ENCODE results near the gene CR1. TPM values are rescaled to one million over a fixed set of nuclear protein-coding genes. Genes with fewer than 3 reads are reported as not detected.
A peak's percentile ranks its signal among the peaks of the same experiment; 100 is the strongest.
"Not testable (repeated sequence)": the region's sequence is repeated elsewhere in the genome, so short reads cannot be mapped to it uniquely, and the experiment has no call there.

Gene CR1
- polyA plus RNA-seq, 3 donors: 11.3 to 30.8 (median 26.5) TPM

DNA sequence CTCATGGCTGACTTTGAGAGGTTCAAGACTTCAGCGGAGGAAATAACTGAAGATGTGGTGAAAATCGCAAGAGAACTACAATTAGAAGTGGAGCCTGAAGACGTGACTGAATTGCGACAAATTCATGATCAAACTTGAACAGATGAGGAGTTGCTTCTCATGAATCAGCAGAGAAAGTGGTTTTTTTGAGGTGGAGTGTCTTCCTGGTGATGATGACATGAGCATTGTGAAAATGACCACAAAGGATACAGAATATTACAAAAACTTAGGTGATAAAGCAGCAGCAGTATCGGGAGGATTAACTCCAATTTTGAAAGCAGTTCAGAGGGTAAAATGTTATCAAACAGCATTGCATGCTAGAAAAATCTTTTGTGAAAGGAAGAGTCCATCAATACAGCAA lies 58.9 kb downstream of the CR1 start:
- H3K36me3 ChIP-seq (replicated peaks in 1 of 2; ENCODE audit: control insufficient read depth in 1 of 2, insufficient read depth in 2 of 2, low read length in 2 of 2); H3K4me3 ChIP-seq (replicated peaks in 1 of 3; ENCODE audit: low read depth in 2 of 3, low read length in 3 of 3); H3K79me2 ChIP-seq (ENCODE audit: insufficient read depth, low read length); H3K27me3 Mint-ChIP-seq (ENCODE audit: low read depth in 3 of 3); H3K9me3 ChIP-seq (replicated peaks in 1 of 2; ENCODE audit: control insufficient read depth in 1 of 2, insufficient read depth in 1 of 2, low read length in 2 of 2); DNase-seq; H3K27ac ChIP-seq (ENCODE audit: low read depth in 1 of 2, low read length in 2 of 2); intact Hi-C loops (cut with micrococcal nuclease); H4K20me1 ChIP-seq (ENCODE audit: insufficient read depth, low read length); H3K4me3 Mint-ChIP-seq; H3K4me1 Mint-ChIP-seq; H3K4me1 ChIP-seq (ENCODE audit: control insufficient read depth in 1 of 2, insufficient read depth in 2 of 2, low read length in 2 of 2); H3K27ac Mint-ChIP-seq; H3K27me3 ChIP-seq (ENCODE audit: control insufficient read depth in 2 of 2, insufficient read depth in 2 of 2, low read length in 2 of 2); H3K9me3 Mint-ChIP-seq; H3K36me3 Mint-ChIP-seq; H2AFZ ChIP-seq (ENCODE audit: insufficient read depth, low read depth, low read length, poor library complexity, severe bottlenecking); H3K4me2 ChIP-seq (replicated peaks; ENCODE audit: extremely low read depth, low read length, poor library complexity, severe bottlenecking); H3K9ac ChIP-seq (ENCODE audit: insufficient read depth, low read length, poor library complexity, severe bottlenecking): not testable (repeated sequence)
- whole genome bisulfite sequencing (ENCODE audit: insufficient coverage): no CpG with 5 or more reads among the region's 5 CpGs

DNA sequence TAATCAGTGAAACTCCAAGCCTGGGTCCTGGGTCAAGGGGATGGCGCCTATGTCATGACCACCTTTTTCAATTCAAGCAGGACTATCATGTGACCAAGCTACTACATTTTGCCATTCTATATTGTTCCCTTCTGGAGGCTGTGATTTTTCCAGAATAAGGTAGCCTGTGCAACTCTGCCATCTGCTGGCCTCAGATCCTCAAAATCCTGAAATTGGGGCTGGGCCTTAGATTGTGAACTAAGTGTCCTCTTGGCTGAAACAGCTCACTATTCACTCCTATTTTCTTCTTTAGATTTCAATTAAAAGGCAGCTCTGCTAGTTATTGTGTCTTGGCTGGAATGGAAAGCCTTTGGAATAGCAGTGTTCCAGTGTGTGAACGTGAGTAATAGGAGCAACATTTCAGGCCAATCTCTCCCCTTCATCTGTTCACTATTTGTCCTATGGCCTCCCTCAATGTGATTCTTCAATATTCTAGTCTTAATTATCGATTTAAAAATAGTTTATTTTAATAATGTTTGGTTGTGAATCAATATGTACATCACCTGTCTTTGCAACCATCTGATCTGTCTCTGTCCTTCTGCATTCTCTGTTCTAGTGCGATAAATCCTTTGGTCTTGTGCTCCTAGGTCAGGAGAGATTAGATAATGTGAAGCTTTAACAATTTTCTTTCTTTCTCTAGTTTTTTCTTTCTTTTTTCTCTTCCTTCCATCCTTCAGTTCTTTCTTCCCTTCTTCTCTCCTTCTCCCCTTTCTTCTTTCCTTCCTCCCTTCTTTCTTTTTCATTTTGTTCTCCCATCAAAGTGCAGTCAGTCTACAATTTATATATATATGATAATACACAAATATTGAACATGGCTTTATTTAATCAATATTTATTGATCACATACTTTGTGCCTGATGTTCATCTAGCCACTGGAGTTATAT lies 69.8 kb downstream of the CR1 start:
- TF ChIP-seq, protein P1, sequence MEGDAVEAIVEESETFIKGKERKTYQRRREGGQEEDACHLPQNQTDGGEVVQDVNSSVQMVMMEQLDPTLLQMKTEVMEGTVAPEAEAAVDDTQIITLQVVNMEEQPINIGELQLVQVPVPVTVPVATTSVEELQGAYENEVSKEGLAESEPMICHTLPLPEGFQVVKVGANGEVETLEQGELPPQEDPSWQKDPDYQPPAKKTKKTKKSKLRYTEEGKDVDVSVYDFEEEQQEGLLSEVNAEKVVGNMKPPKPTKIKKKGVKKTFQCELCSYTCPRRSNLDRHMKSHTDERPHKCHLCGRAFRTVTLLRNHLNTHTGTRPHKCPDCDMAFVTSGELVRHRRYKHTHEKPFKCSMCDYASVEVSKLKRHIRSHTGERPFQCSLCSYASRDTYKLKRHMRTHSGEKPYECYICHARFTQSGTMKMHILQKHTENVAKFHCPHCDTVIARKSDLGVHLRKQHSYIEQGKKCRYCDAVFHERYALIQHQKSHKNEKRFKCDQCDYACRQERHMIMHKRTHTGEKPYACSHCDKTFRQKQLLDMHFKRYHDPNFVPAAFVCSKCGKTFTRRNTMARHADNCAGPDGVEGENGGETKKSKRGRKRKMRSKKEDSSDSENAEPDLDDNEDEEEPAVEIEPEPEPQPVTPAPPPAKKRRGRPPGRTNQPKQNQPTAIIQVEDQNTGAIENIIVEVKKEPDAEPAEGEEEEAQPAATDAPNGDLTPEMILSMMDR (IDR thresholded peaks at IDR 0.05): peak; percentile 49
- Histone ChIP-seq H3K79me2 (ENCODE audit: insufficient read depth, low read length) (no peaks in the 10 kb centered on the region), H3K27ac (ENCODE audit: low read depth in 1 of 2, low read length in 2 of 2) (no peak overlapping the region), H3K27me3 (ENCODE audit: control insufficient read depth in 2 of 2, insufficient read depth in 2 of 2, low read length in 2 of 2) (no peaks in the 10 kb centered on the region), H3K4me1 (ENCODE audit: control insufficient read depth in 1 of 2, insufficient read depth in 2 of 2, low read length in 2 of 2) (peaks cover 0 to 4% of the 10 kb centered on the region in 2 donors), H3K9ac (ENCODE audit: insufficient read depth, low read length, poor library complexity, severe bottlenecking) (no peak overlapping the region), H3K4me3 (replicated peaks in 1 of 3; ENCODE audit: low read depth in 2 of 3, low read length in 3 of 3) (no peak overlapping the region), H3K4me2 (replicated peaks; ENCODE audit: extremely low read depth, low read length, poor library complexity, severe bottlenecking) (no peak overlapping the region), H4K20me1 (ENCODE audit: insufficient read depth, low read length) (no peaks in the 10 kb centered on the region), H2AFZ (ENCODE audit: insufficient read depth, low read depth, low read length, poor library complexity, severe bottlenecking) (no peak overlapping the region), H3K9me3 (replicated peaks in 1 of 2; ENCODE audit: control insufficient read depth in 1 of 2, insufficient read depth in 1 of 2, low read length in 2 of 2) (no peaks in the 10 kb centered on the region), H3K36me3 (replicated peaks in 1 of 2; ENCODE audit: control insufficient read depth in 1 of 2, insufficient read depth in 2 of 2, low read length in 2 of 2) (peaks cover 6 to 42% of the 10 kb centered on the region in 2 donors)
- no CpG with 5 or more reads among the region's 4 CpGs for WGBS (ENCODE audit: insufficient coverage)
- Mint-ChIP-seq H3K36me3 (peaks cover 37 to 38% of the 10 kb centered on the region in 2 donors), H3K27me3 (ENCODE audit: low read depth in 3 of 3) (no peaks in the 10 kb centered on the region), H3K4me3 (no peak overlapping the region), H3K9me3 (no peaks in the 10 kb centered on the region), H3K4me1 (peaks cover 10% of the 10 kb centered on the region), H3K27ac (peak overlapping the region in 1 of 7 donors; percentile 13)
- intact Hi-C loops (cut with micrococcal nuclease): no loop called here
- peak in 2 of 3 donors; percentile 8 to 19 for DNase-seq

DNA sequence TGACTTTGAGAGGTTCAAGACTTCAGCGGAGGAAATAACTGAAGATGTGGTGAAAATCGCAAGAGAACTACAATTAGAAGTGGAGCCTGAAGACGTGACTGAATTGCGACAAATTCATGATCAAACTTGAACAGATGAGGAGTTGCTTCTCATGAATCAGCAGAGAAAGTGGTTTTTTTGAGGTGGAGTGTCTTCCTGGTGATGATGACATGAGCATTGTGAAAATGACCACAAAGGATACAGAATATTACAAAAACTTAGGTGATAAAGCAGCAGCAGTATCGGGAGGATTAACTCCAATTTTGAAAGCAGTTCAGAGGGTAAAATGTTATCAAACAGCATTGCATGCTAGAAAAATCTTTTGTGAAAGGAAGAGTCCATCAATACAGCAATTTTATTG lies 76.0 kb downstream of the CR1 start:
- H2AFZ ChIP-seq (ENCODE audit: insufficient read depth, low read depth, low read length, poor library complexity, severe bottlenecking); H3K9me3 Mint-ChIP-seq; H3K9me3 ChIP-seq (replicated peaks in 1 of 2; ENCODE audit: control insufficient read depth in 1 of 2, insufficient read depth in 1 of 2, low read length in 2 of 2); H4K20me1 ChIP-seq (ENCODE audit: insufficient read depth, low read length); H3K4me3 Mint-ChIP-seq; H3K4me3 ChIP-seq (replicated peaks in 1 of 3; ENCODE audit: low read depth in 2 of 3, low read length in 3 of 3); DNase-seq; H3K9ac ChIP-seq (ENCODE audit: insufficient read depth, low read length, poor library complexity, severe bottlenecking); H3K79me2 ChIP-seq (ENCODE audit: insufficient read depth, low read length); H3K27me3 Mint-ChIP-seq (ENCODE audit: low read depth in 3 of 3); H3K4me2 ChIP-seq (replicated peaks; ENCODE audit: extremely low read depth, low read length, poor library complexity, severe bottlenecking); intact Hi-C loops (cut with micrococcal nuclease); H3K27me3 ChIP-seq (ENCODE audit: control insufficient read depth in 2 of 2, insufficient read depth in 2 of 2, low read length in 2 of 2): not testable (repeated sequence)
- Mint-ChIP-seq H3K36me3 (peaks cover 40 to 44% of the 10 kb centered on the region in 2 donors), H3K4me1 (peaks cover 15% of the 10 kb centered on the region), H3K27ac (peak overlapping the region in 1 of 7 donors; percentile 7)
- H3K4me1 ChIP-seq (ENCODE audit: control insufficient read depth in 1 of 2, insufficient read depth in 2 of 2, low read length in 2 of 2): peaks cover 10 to 17% of the 10 kb centered on the region in 2 donors
- peak overlapping the region in 1 of 2 donors; percentile 41 for H3K27ac ChIP-seq (ENCODE audit: low read depth in 1 of 2, low read length in 2 of 2)
- no CpG with 5 or more reads among the region's 5 CpGs for WGBS (ENCODE audit: insufficient coverage)
- H3K36me3 ChIP-seq (replicated peaks in 1 of 2; ENCODE audit: control insufficient read depth in 1 of 2, insufficient read depth in 2 of 2, low read length in 2 of 2): peaks cover 0 to 41% of the 10 kb centered on the region in 2 donors

DNA sequence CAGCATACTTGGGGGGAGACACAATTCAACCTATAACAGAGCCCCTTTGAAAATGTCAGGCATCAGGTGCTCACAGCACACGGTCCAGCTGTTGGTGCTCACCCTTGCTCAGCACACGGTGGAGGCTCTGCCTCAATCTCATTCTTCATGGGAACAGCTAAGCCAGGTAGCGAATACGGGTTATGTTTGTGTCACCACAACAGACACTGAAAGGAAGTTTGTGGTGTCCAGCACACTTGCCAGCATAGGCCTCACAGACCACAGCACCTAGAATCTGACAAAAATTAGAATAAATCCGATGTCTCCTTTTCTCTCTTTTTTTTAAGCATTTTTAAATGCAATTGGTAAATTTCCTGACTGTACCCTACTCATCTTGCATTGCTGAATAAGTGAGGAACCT lies 77.1 kb downstream of the CR1 start:
- H3K4me3 Mint-ChIP-seq; H3K79me2 ChIP-seq (ENCODE audit: insufficient read depth, low read length); H3K9me3 Mint-ChIP-seq; H3K9ac ChIP-seq (ENCODE audit: insufficient read depth, low read length, poor library complexity, severe bottlenecking); H4K20me1 ChIP-seq (ENCODE audit: insufficient read depth, low read length); H3K4me2 ChIP-seq (replicated peaks; ENCODE audit: extremely low read depth, low read length, poor library complexity, severe bottlenecking); H3K27me3 ChIP-seq (ENCODE audit: control insufficient read depth in 2 of 2, insufficient read depth in 2 of 2, low read length in 2 of 2); intact Hi-C loops (cut with micrococcal nuclease); H3K27me3 Mint-ChIP-seq (ENCODE audit: low read depth in 3 of 3); DNase-seq; H3K4me3 ChIP-seq (replicated peaks in 1 of 3; ENCODE audit: low read depth in 2 of 3, low read length in 3 of 3); H2AFZ ChIP-seq (ENCODE audit: insufficient read depth, low read depth, low read length, poor library complexity, severe bottlenecking); H3K9me3 ChIP-seq (replicated peaks in 1 of 2; ENCODE audit: control insufficient read depth in 1 of 2, insufficient read depth in 1 of 2, low read length in 2 of 2): not testable (repeated sequence)
- Histone ChIP-seq H3K27ac (ENCODE audit: low read depth in 1 of 2, low read length in 2 of 2) (peak overlapping the region in 1 of 2 donors; percentile 65), H3K4me1 (ENCODE audit: control insufficient read depth in 1 of 2, insufficient read depth in 2 of 2, low read length in 2 of 2) (peaks cover 10 to 17% of the 10 kb centered on the region in 2 donors), H3K36me3 (replicated peaks in 1 of 2; ENCODE audit: control insufficient read depth in 1 of 2, insufficient read depth in 2 of 2, low read length in 2 of 2) (peaks cover 1 to 41% of the 10 kb centered on the region in 2 donors)
- peaks cover 39 to 44% of the 10 kb centered on the region in 2 donors for H3K36me3 Mint-ChIP-seq
- 0% methylated on average over 2 of the region's 5 CpGs for WGBS (ENCODE audit: insufficient coverage)
- peaks cover 15% of the 10 kb centered on the region for H3K4me1 Mint-ChIP-seq
- H3K27ac Mint-ChIP-seq: peak overlapping the region; percentile 38 to 90 (median 69)

All from CD14-positive monocyte (primary cell).